Endodermal cell (in vitro differentiated cells): ENCODE results near the gene TMTC1. TPM values are rescaled to one million over a fixed set of nuclear protein-coding genes. Genes with fewer than 3 reads are reported as not detected.

Experiments used
- DNase-seq: peaks from one replicate; pipeline ENCODE4 v3.0.0-alpha.2; 2017
- H3K27ac ChIP-seq: 2 replicates; pipeline ENCODE4 v1.5.1; 2013; ENCODE audit warnings: mild to moderate bottlenecking, low read depth, low read length, moderate library complexity
- H3K27me3 ChIP-seq: 2 replicates; pipeline ENCODE4 v1.6.1; 2013; ENCODE audit warnings: mild to moderate bottlenecking, low read length, moderate library complexity; ENCODE audit not compliant: insufficient read depth, control insufficient read depth, poor library complexity, severe bottlenecking
- H3K36me3 ChIP-seq: 2 replicates; pipeline ENCODE4 v1.7.0; 2013; ENCODE audit warnings: mild to moderate bottlenecking, low read length, moderate library complexity; ENCODE audit not compliant: control insufficient read depth, insufficient read depth
- H3K4me1 ChIP-seq: one replicate; pipeline ENCODE4 v1.7.0; 2013; ENCODE audit warnings: low read length; ENCODE audit not compliant: control insufficient read depth, insufficient read depth
- H3K4me3 ChIP-seq: 2 replicates; pipeline ENCODE4 v1.5.1; 2013; ENCODE audit warnings: mild to moderate bottlenecking, low read length, moderate library complexity
- H3K9ac ChIP-seq: 2 replicates; pipeline ENCODE4 v1.6.1; 2013; ENCODE audit warnings: mild to moderate bottlenecking, low read length, moderate library complexity; ENCODE audit not compliant: poor library complexity, severe bottlenecking; ENCODE audit errors: extremely low read depth
- H3K9me3 ChIP-seq: 2 replicates; pipeline ENCODE4 v1.6.1; 2013; ENCODE audit warnings: mild to moderate bottlenecking, low read length, moderate library complexity; ENCODE audit not compliant: control insufficient read depth
- H3K27ac Mint-ChIP-seq: 2 replicates; pipeline ENCODE4 v1.8.0; 2020; ENCODE audit warnings: mixed read lengths
- H3K27me3 Mint-ChIP-seq: 2 replicates; pipeline ENCODE4 v1.8.0; 2021; ENCODE audit warnings: mild to moderate bottlenecking, mixed read lengths; ENCODE audit not compliant: insufficient read depth
- H3K36me3 Mint-ChIP-seq: 2 replicates; pipeline ENCODE4 v1.8.0; 2020; ENCODE audit warnings: low read depth, mixed read lengths
- H3K4me1 Mint-ChIP-seq: 2 replicates; pipeline ENCODE4 v1.8.0; 2020; ENCODE audit warnings: mixed read lengths
- H3K4me3 Mint-ChIP-seq: 2 replicates; pipeline ENCODE4 v1.8.0; 2020; ENCODE audit warnings: mild to moderate bottlenecking, moderate library complexity, mixed read lengths
- H3K9me3 Mint-ChIP-seq: 2 replicates; pipeline ENCODE4 v1.8.0; 2020; ENCODE audit warnings: mild to moderate bottlenecking, mixed read lengths
- WGBS, 2 experiments: methylation state at CpG; one replicate each; pipeline versions ENCODE4 v1.1.5 to v1.1.7; 2013; ENCODE audit warnings: missing lambda C conversion rate in 2 of 2, mixed read lengths in 1 of 2; ENCODE audit not compliant: insufficient coverage in 1 of 2, insufficient read length in 1 of 2; 5-methylcytosine and 5-hydroxymethylcytosine counted together
- total RNA-seq, 2 donors: library from RNA; stranded (reverse); fragmentation: NEBNext Ultra II Directional in 1 of 2; extraction: Animal tissue kit (Norgen Biotek cat#: 25700) in 1 of 2; gene quantifications; 2 replicates in 1 of 2; 3 replicates in 1 of 2; pipeline ENCODE4 v1.2.1, GENCODE V29; 2021
- TF ChIP-seq, protein P1 (sequence below): fragments of 200-600 bp; sonication (generic); conservative IDR thresholded peaks from 2 replicates; pipeline ENCODE4 v1.5.0; 2021; ENCODE audit warnings: antibody characterized with exemption, mild to moderate bottlenecking

Gene TMTC1
- total RNA-seq, 2 donors from 2014 or later = 31.6 to 71.0 TPM

DNA sequence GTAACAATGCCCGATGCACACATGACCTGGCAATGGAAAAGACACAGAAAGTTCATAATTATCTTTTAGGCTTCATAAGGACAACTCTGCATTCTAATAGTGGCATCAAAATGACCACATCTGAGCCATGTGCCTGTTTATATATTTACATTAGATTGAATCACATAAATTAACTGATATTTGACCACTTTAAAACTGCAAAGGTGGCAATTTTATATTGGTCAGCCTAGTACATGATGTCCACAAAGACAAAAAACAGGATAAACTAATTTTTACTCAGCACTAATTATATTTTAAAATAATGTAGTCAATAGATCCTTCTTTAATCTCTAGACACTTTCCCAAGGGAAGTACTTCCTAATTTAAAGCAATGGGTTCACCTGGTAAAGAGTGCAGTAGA is 274.2 kb downstream of the TMTC1 start:
- H3K4me1 Mint-ChIP-seq = peaks cover 5% of the 10 kb centered on the region
- no peak overlapping the region for H3K4me3 Mint-ChIP-seq
- TF ChIP-seq, protein P1, sequence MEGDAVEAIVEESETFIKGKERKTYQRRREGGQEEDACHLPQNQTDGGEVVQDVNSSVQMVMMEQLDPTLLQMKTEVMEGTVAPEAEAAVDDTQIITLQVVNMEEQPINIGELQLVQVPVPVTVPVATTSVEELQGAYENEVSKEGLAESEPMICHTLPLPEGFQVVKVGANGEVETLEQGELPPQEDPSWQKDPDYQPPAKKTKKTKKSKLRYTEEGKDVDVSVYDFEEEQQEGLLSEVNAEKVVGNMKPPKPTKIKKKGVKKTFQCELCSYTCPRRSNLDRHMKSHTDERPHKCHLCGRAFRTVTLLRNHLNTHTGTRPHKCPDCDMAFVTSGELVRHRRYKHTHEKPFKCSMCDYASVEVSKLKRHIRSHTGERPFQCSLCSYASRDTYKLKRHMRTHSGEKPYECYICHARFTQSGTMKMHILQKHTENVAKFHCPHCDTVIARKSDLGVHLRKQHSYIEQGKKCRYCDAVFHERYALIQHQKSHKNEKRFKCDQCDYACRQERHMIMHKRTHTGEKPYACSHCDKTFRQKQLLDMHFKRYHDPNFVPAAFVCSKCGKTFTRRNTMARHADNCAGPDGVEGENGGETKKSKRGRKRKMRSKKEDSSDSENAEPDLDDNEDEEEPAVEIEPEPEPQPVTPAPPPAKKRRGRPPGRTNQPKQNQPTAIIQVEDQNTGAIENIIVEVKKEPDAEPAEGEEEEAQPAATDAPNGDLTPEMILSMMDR = no peak
- no peak overlapping the region for H3K4me3 ChIP-seq
- H3K27ac ChIP-seq = no peak overlapping the region
- H3K27ac Mint-ChIP-seq = no peak overlapping the region
- peaks cover 57% of the 10 kb centered on the region for H3K36me3 Mint-ChIP-seq
- no peak overlapping the region for H3K9ac ChIP-seq
- H3K9me3 Mint-ChIP-seq = no peaks in the 10 kb centered on the region
- no peaks in the 10 kb centered on the region for H3K27me3 ChIP-seq
- H3K4me1 ChIP-seq = no peaks in the 10 kb centered on the region
- H3K36me3 ChIP-seq = peaks cover 33% of the 10 kb centered on the region
- H3K9me3 ChIP-seq = no peaks in the 10 kb centered on the region
- 93 to 100% methylated on average over 1 of the region's 1 CpG for WGBS, 2 experiments
- no peak for DNase-seq
- H3K27me3 Mint-ChIP-seq = no peaks in the 10 kb centered on the region

DNA sequence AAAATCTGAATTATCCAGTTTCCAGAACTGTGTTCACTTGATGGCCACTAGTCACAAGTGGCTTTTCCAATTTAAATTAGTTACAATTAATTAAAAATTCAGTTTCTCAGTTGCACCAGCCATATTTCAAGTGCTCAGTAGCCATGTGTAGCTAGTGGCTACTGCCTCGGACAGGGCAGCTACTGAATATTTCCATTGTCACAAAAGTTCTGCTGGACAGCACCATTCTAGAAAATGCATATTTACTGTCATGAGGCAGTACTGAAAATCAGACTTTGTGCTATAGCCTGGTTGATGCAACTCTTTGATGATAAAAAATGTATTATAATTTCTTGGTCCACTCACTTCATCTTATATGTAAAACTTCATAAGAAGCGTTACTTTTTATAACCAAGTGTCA is 274.8 kb downstream of the TMTC1 start:
- H3K27ac ChIP-seq = no peak overlapping the region
- peaks cover 56% of the 10 kb centered on the region for H3K36me3 Mint-ChIP-seq
- H3K4me1 ChIP-seq = no peaks in the 10 kb centered on the region
- no peak overlapping the region for H3K4me3 Mint-ChIP-seq
- H3K27ac Mint-ChIP-seq = no peak overlapping the region
- peaks cover 32% of the 10 kb centered on the region for H3K36me3 ChIP-seq
- DNase-seq = no peak
- no peak overlapping the region for H3K9ac ChIP-seq
- H3K9me3 ChIP-seq = no peaks in the 10 kb centered on the region
- H3K9me3 Mint-ChIP-seq = no peaks in the 10 kb centered on the region
- 95% methylated on average over 2 of the region's 2 CpGs for WGBS, 2 experiments
- TF ChIP-seq, protein P1 = no peak
- no peaks in the 10 kb centered on the region for H3K27me3 ChIP-seq
- peaks cover 5% of the 10 kb centered on the region for H3K4me1 Mint-ChIP-seq
- no peaks in the 10 kb centered on the region for H3K27me3 Mint-ChIP-seq
- no peak overlapping the region for H3K4me3 ChIP-seq

DNA sequence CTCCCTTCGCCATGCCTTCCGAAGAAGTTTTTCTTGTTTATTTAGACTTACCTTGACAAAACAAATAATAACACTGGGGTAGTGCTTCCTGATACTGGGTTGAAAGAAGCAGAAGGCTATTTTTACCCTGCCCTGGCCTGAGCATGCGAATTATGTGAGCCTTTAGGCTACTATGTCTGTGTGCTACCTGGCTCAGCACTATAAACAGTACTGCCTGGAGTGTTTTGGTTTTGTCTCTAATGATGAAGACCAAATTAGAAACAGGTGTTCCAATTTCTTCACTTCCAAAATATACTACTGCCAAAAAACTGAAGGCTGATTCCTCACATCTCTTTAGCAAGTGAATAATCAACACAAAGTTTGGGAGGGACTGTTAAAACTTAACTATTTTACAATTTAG is 278.6 kb downstream of the TMTC1 start:
- Mint-ChIP-seq H3K36me3 (peaks cover 49% of the 10 kb centered on the region), H3K27me3 (no peaks in the 10 kb centered on the region), H3K4me3 (no peak overlapping the region), H3K27ac (no peak overlapping the region), H3K9me3 (no peaks in the 10 kb centered on the region), H3K4me1 (peaks cover 5% of the 10 kb centered on the region)
- DNase-seq = no peak
- Histone ChIP-seq H3K27me3 (no peaks in the 10 kb centered on the region), H3K9me3 (no peaks in the 10 kb centered on the region), H3K4me1 (no peaks in the 10 kb centered on the region), H3K9ac (no peak overlapping the region), H3K36me3 (peaks cover 19% of the 10 kb centered on the region), H3K4me3 (no peak overlapping the region), H3K27ac (no peak overlapping the region)
- WGBS, 2 experiments = 99 to 100% methylated on average over 1 to 3 of the region's 3 CpGs
- TF ChIP-seq, protein P1 = no peak
